ENCODE results near the gene DLGAP1.
"Not testable (repeated sequence)": the region's sequence is repeated elsewhere in the genome, so short reads cannot be mapped to it uniquely, and the experiment has no call there.

DLGAP1 gene

GRCh38 chr18:4455113-4455811, at the start of gene DLGAP1:
Gene DLGAP1 (minus strand): TSS chr18:4455307.
- peak; percentile 1 for DNase-seq (ENCODE audit: low read depth)

DNA sequence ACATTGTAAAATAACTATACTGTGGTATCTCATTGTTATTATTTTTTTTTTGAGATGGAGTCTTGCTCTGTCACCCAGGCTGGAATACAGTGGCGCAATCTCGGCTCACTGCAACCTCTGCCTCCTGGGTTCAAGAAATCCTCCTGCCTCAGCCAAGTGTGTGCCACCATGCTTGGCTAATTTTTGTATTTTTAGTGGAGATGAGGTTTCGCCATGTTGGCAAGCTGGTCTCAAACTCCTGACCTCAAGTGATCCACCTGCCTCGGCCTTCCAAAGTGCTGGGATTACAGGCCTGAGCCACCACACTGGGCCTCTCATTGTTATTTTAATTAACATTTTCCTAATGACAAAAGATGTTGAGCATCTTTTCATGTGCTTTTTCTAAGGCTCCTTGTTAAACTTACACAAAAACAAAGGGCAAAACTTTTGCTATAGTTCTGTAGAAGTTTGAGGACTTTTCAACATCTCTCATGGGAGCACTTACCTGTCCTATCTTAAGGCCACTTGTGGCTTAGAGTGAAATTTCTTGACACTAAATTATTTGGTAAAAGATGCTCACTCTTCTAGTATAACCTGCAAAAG, 39.7 kb upstream of the DLGAP1 start:
- not testable (repeated sequence) for DNase-seq (ENCODE audit: low read depth)

DNA sequence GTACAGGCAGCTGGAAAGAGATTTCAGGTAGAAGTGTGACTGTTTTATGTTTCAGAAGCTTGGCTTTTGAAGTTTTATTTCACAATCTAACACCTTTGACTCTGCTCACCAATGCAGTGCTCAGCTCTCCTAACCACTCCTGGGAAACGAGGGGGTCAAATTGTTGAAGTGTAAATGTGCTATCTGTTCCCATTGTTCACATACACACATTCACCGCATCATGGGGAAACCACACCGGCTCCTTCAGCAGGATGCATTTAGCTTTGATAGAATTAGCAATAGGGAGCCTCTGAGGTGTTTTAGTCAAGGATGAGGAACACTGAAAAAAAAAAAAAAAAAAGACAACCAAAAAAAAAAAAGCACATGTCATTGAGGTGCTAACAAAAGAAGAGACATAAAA, 13.4 kb upstream of the DLGAP1 start:
- no peak for DNase-seq (ENCODE audit: low read depth)

GRCh38 chr18:4454537-4455112, 482 bp downstream of the DLGAP1 start:
- no peak for DNase-seq (ENCODE audit: low read depth)

DNA sequence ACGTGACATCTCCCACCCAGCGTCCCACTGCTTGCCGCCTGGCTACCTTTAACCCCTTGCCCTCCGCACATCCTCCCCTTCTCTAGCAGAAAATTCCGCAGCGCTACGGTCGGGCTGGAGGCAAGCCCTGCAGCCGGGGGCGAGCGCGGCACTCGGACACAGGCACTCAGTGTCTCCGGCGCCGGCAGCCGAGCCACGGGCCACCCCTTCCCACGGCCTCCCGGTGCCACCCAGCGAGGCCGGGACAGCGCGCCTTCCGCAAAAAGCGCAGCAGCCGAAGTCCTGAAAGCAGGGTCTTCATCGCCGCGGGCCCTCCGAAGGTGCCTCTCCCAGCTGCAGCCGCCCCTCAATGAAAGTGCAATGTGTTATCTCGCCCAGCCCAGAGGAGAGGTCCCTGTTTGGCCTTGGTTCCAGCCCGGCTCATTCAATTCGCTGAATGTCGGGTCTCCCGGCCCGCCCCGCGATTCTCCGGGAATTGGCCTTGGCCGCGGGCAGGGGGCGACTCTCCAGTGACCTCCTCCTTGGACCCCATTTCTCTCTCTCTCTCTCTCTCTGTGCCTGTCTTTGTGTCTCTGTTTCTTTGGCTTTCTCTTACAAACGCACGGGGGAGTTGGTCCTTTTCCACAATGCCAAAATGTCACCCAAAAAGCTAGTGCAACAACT, 1.1 kb downstream of the DLGAP1 start:
- DNase-seq (ENCODE audit: low read depth), result no peak

DNA sequence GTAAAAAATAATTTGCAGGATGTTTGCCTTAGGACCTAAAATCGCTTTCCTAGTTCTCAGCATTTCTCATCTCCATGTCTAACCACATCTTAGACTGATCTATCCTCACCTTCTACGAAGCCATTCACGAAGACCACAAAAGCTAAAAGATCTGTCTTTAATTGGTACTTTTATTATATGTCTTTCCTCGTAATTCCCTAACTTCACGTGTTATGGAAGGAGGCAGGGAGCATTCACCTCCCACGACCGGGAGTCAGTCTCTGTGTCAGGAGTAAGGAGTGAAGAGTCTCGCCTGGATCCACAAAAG, 1.6 kb downstream of the DLGAP1 start:
- DNase-seq (ENCODE audit: low read depth), result no peak

DNA sequence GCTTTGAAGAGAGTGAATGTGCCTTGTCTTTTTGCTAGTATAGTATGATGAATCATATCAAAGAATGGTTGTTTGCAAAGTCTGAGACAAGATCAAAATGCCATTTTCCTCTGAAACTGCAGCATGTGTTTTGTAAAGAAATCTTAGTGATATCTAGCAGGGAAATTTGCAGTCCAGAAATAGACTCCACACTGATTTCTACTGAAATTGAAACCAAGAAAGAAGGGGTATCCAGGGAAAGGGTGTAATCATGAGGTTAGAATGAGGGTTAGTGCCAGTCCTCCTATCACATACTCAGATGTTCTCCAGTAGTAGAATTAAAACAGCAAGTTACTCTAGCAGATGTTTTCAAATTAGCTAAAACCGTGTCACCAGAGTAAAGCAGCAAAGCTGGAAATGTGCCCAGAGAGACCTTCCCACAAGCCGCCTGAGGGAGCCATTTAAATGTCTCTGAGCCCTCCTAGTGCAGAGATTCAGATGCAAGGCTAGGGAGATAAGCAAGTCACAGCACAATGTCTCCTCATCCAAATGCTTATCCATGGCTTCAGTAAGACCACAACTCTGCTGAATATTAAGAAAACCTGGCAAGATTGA, 4.9 kb downstream of the DLGAP1 start:
- DNase-seq (ENCODE audit: low read depth), result no peak

DNA sequence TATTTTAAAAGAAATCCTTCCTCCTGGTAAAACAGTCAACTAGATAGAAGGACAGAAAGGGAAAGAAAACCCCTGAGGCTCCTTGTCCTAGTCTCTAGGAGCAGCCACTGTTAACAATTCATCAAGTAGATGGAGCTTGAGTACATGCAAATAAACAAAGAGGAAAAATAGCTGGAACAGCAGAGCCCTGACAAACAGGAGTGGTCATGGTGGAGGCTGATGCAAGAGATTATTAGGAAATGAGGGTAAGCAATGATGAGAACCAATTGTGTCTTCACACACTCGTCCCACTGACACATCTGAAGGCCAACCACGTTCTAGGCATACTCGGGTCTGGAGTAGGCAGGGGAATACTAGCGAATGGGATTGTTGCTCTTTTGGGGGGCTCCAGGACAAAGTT, 9.2 kb downstream of the DLGAP1 start:
- no peak for DNase-seq (ENCODE audit: low read depth)

GRCh38 chr18:4444306-4444705, 10.8 kb downstream of the DLGAP1 start:
- DNase-seq (ENCODE audit: low read depth), result no peak

- DNase-seq (ENCODE audit: low read depth), result no peak
Observed at GRCh38 chr18:4441098-4441497, 14.0 kb downstream of the DLGAP1 start.

DNA sequence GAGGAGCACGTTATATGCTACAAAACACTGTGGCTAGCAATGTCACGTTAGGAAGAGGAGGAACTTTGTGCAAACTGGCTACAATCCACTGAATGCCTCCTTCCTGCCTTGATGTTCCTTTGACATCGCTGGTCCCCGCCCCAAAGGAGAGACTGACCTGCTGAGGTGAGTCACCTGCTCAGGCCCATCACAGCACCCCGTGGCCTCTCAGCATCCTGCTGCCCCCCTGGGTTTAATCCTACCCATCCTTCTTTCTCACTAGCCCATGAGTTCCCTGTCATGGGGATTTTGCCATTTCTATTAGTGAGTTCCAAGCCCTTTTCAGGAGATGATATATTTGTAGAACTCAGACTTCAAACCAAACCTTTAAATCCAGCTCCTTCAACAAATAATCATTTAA, 16.2 kb downstream of the DLGAP1 start:
- no peak for DNase-seq (ENCODE audit: low read depth)

DNA sequence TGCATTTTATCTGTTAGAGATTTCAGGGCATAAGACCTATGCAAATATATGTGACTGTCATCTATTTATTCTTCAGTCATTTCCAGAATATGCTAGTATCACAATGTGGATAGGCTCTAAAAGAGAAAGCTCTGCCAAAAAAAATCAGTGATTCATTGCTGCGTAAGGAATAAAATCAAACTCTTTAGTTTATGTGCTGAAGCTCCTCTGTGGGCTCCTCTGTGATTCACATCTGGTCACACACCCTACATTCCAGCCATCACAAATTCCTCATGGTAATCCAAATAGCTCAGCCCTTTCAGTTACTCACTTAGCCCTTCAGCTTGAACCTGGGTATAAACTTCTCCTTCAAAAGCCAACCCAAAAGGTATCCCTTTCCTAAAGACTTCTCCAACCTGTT, 21.4 kb downstream of the DLGAP1 start:
- DNase-seq (ENCODE audit: low read depth), result no peak

DNA sequence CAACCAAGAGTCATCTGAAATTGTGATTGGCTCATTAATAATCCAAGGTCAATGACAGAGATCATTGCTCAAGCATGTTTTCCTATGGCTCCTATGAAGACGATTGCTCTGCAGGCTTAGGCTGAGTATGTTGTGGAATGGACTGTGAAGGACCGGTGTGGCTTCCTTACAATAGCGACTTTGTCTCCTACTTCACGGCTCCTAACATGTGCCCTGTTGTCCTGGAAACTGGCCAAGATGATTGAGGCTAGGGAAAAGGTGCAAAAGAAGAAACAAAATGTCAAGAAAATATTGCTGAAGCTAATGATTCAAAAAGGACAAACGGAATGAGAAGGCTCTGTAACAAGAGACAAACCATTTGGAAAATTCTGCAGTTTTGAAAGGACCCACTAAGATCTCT, 24.3 kb downstream of the DLGAP1 start:
- no peak for DNase-seq (ENCODE audit: low read depth)

GRCh38 chr18:4417714-4418113, 37.4 kb downstream of the DLGAP1 start:
- DNase-seq (ENCODE audit: low read depth), result no peak

GRCh38 chr18:4416976-4417375, 38.1 kb downstream of the DLGAP1 start:
- DNase-seq (ENCODE audit: low read depth), result no peak

DNA sequence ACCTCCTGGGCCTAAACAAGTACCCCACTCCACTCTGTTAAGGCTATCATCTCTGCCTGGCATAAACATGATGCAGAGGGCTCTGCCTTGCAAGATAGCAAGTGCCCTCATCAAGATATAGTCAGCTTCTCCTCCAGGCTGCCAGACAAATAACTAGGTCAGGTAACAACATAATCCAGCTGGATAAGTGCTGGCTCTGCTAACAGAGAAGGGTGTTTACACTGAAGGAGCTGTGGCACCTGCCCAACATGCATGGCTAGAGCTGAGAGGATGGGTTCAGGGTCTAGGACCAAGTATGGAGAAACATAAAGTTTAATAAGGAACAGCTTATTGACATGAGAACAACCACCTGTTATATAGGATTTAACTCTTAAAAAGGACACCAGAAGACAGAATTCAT, 42.8 kb downstream of the DLGAP1 start:
- DNase-seq (ENCODE audit: low read depth), result no peak

DNA sequence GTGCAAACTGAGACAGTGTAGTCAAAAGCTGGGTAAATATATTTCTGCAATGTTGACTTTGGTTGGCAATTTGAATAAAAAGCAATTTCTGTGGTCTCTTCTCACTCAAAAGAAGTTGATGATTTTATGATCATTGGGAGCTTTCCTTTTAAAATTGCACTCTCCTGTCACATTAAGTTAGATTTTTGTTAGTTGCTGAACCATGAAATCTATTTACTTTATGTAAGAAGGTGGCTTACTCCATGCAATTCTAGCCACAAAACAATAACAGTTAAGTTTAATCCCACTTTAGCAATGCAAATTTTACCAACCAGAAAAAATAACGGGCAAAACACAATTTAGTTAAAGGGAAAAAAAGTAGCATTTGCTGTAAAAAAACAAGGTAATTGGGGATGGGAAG, 48.3 kb downstream of the DLGAP1 start:
- no peak for DNase-seq (ENCODE audit: low read depth)

DNA sequence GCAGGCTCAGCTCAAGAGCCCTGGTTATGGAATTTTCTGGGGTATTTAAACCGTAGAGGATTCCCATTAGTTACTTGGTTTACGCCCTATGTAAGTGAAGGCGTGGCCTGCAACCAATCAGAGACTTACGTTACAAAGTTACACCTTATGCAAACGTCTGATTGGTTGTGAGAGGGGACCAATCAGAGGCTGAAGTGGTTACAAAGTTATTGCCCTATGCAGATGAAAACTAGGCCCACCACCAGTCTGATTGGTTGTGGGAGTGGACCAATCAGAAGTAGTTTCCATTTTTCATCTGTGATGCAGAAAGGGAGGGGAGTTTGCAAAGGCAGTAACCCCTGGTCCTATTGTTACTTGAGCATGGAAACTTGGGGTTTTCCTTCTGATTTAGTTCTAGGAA, 49.1 kb downstream of the DLGAP1 start:
- no peak for DNase-seq (ENCODE audit: low read depth)

DNA sequence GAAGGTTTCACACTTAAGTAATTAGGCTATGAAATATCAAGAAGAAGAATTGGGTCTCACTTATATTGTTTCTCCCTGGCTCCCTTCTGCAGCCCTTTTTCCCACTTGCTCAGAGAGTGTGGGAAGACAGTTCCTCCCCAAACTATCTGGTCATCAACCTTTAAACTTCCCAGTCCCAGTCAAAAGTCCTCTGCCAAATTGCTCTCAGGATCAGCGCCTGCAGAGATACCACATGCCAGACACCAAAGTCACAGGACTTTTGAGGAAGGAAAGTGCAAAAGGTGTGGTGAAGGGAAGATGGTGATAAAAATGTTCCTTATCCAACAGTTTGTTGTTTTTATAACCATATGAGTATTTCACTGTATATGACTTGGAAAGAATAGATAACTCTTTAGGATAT, 51.3 kb downstream of the DLGAP1 start:
- DNase-seq (ENCODE audit: low read depth), result no peak

- no peak for DNase-seq (ENCODE audit: low read depth)
Observed at GRCh38 chr18:4400911-4401310, 54.2 kb downstream of the DLGAP1 start.

DNA sequence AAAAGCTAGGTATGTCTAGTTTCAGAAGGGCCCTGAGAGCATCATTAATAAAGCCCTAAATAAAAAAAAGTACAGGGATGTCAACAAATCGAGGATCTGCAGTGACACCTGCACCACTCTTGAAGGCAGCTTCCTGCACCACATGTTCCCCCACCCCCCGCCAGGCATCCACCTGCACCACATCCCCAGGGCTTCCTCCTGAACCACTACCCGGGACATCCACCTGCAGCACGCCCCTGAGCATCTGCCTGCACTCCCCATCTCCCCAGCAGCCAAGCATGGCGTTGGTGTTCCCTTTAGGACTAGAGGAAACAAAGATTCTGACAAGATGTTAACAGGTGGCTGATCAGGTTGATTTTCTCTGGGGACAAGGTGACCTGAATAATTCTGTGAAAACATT, 55.2 kb downstream of the DLGAP1 start:
- no peak for DNase-seq (ENCODE audit: low read depth)

GRCh38 chr18:4394700-4395099, 60.4 kb downstream of the DLGAP1 start:
- DNase-seq (ENCODE audit: low read depth), result no peak

- no peak for DNase-seq (ENCODE audit: low read depth)
Observed at GRCh38 chr18:4391859-4392258, 63.2 kb downstream of the DLGAP1 start.

Measured in amniotic epithelial cell (primary cell).